Endometrium (tissue), 2 donors: ENCODE results near the gene DENND2D.

Experiments
- FAIRE-seq: peaks from 2 replicates; lab custom pipeline; 2012; peaks lifted over from hg19 to GRCh38; lab: Jason Lieb, UNC
- donor health status: control.
- donor health status: control.

Gene DENND2D

GRCh38 chr1:111175349-111175748 lies 25.1 kb downstream of the DENND2D start:
- FAIRE-seq: no peak

- no peak for FAIRE-seq
These were observed 26.4 kb downstream of the DENND2D start for GRCh38 chr1:111174070-111174469.

GRCh38 chr1:111172463-111172862 lies 28.0 kb downstream of the DENND2D start:
- FAIRE-seq: no peak

- no peak for FAIRE-seq
These were observed 36.3 kb downstream of the DENND2D start for GRCh38 chr1:111164151-111164550.

- no peak for FAIRE-seq
These were observed 37.1 kb downstream of the DENND2D start for GRCh38 chr1:111163363-111163762.

GRCh38 chr1:111162488-111162880 lies 38.0 kb downstream of the DENND2D start:
- FAIRE-seq: no peak

- no peak for FAIRE-seq
These were observed 38.5 kb downstream of the DENND2D start for GRCh38 chr1:111161843-111162487.

GRCh38 chr1:111157431-111157830 lies 43.0 kb downstream of the DENND2D start:
- no peak for FAIRE-seq

GRCh38 chr1:111154021-111154999 lies 46.1 kb downstream of the DENND2D start:
- peak; percentile 23 for FAIRE-seq

- FAIRE-seq: no peak
These were observed 48.6 kb downstream of the DENND2D start for GRCh38 chr1:111151838-111152237.

GRCh38 chr1:111148376-111148881 lies 52.0 kb downstream of the DENND2D start:
- no peak for FAIRE-seq

- FAIRE-seq: no peak
These were observed 52.5 kb downstream of the DENND2D start for GRCh38 chr1:111147948-111148347.

GRCh38 chr1:111145963-111146768 lies 54.3 kb downstream of the DENND2D start:
- FAIRE-seq: no peak

- no peak for FAIRE-seq
These were observed 54.9 kb downstream of the DENND2D start for GRCh38 chr1:111145542-111145941.

- FAIRE-seq: no peak
These were observed 58.0 kb downstream of the DENND2D start for GRCh38 chr1:111142356-111142975.

GRCh38 chr1:111141245-111142220 lies 58.9 kb downstream of the DENND2D start:
- no peak for FAIRE-seq

GRCh38 chr1:111140680-111140967 lies 59.8 kb downstream of the DENND2D start:
- FAIRE-seq: no peak

GRCh38 chr1:111139956-111140679 lies 60.3 kb downstream of the DENND2D start, which contains the start of the genes CEPT1 and DRAM2:
CEPT1 (plus strand) TSS chr1:111140223; CDS start chr1:111147715, 7,492 bp downstream.
DRAM2 (minus strand) TSS chr1:111140093; CDS start chr1:111131554, 8,539 bp downstream.
- FAIRE-seq: no peak

- FAIRE-seq: no peak
These were observed 61.0 kb downstream of the DENND2D start for GRCh38 chr1:111139324-111139955.
